Kidney capillary endothelial cell (primary cell): Measurements from ENCODE around the gene PRDM15.

Experiments
- DNase-seq: peaks from one replicate; pipeline ENCODE4 v3.0.0-alpha.2; 2018; ENCODE audit warnings: low spot score

The PRDM15 gene

DNA sequence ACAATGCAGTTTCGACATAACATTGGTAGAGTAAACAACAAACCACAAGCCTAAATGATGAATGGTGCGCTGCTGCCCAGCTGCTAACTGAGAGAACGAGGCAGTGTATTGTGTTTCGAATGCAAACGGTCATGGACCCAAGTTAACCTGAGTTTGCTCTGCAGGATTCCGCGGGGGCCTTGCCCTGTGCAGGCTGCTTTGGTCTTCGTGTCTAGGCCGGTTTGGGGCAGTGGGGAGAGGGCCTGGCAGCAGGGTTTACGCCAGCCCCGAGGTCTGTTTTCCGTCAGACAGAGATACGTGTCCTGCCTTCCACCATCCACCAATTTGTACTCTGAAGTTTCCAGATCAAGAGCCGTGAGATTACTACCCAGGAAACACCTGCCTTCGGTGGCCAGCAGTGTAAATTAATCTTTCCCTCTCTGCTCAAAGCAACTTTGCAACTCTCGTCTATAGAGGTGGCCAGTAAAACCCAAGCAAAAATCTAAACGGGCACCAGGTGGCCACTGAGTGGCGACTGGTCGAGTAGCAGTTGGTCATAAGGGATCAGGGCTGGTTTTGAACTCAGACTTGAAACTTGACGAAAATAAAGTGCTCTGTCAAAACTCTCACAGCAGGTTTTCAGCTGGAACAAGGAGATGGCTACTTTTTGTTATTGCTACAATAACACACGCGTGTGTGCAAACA, 6.3 kb upstream of the PRDM15 start:
- DNase-seq: no peak

DNA sequence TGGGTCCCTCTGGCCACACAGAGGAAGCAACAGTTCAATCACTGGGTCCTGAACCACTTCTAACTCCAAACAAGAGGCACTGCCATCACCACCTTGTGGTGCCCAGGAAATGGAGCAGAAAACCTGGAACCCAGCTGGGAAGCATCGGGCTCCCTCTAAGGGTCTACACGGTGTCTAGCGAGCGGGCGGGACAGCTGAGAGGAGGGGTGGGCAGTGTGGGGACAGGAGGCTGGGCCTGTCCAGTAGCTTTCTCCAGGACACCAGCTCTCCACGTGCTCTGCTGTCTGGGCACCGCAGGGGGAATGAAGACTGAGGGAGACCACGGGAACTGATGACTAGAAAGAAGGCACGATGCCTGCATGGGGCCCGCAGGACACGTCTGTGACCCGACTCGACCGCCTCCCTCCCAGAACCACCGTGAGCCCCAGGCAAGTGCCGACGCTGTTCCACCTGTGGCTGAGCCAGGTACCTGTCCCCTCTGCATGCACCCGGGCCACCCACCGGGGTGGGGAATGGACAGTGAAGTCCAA, 5.4 kb upstream of the PRDM15 start:
- DNase-seq: no peak

DNA sequence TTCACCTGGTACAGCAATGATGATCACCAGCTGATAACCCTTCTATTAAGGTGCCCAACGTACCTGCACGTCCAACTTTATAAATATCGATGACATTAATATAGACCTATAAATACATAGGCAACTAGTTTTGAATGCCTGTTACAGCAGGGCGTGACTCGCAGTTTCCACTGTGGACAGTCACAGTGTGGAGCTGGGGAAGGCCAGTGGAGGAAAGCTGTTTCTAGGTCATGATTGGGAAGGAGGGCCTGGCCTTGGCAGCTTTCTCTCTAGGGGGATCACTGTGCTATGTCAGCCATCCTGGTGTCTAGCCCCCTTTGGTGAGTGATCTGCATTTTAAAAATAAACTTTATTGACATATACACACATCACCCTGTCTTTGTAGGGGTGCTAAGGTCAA, 4.4 kb upstream of the PRDM15 start:
- no peak for DNase-seq

DNA sequence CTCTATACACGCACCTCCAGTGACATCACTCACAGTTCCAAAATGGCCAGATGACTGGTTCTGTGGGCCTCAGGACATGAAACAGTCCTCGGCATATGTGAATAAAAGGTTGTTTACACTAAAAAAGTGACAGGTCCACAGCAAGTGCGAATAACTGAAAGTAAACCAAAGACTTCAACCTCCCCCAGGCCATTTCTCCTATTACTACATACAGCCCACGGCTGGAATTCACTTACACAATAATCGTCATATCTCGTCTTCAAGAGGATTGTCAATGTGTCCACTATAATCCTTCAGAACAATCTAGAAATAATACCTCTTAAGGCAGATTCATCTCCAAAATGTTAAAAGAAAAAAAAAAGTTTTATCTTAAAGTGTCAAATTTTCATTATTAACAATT, 1.9 kb upstream of the PRDM15 start:
- no peak for DNase-seq

DNA sequence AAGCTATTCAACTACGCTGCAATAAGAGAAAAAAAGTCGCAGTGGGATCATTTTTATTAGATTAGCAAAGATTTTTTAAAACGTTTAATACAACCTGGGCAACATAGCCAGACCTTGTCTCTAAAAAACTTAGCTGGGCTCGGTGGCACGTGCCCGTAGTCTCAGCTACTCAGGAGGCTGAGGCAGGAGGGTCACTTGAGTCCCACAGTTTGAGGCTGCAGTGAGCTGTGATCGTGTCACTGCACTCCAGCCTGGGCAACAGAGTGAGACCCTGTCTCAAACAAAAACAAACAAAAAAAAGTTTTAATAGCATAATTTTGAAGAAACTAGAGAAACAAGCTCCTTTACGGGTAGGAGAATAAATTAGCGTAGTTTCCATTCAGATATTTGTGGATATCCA, 1.0 kb upstream of the PRDM15 start:
- DNase-seq: peak; percentile 18

DNA sequence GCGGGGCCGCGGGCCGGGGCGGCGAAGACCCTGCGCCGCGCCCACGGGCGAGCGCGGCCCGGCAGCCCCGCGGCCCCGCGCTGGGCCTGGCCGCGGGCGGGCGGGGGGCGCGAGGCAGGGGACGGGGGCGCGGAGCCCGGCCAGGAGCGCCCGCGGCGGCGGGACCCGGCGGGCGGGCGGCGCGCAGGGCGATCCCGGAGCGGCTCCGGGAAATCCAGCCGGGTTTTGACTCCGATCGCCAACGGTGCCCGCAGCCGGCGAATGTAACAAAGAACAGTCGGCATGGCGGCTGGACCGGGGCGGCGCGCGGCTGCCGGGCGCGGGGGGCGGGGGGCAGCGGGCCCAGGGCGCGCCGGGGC, 334 bp downstream of the PRDM15 start:
- DNase-seq: peak; percentile 64

- peak; percentile 10 for DNase-seq
Observed at GRCh38 chr21:41877901-41878830, 978 bp downstream of the PRDM15 start.

DNA sequence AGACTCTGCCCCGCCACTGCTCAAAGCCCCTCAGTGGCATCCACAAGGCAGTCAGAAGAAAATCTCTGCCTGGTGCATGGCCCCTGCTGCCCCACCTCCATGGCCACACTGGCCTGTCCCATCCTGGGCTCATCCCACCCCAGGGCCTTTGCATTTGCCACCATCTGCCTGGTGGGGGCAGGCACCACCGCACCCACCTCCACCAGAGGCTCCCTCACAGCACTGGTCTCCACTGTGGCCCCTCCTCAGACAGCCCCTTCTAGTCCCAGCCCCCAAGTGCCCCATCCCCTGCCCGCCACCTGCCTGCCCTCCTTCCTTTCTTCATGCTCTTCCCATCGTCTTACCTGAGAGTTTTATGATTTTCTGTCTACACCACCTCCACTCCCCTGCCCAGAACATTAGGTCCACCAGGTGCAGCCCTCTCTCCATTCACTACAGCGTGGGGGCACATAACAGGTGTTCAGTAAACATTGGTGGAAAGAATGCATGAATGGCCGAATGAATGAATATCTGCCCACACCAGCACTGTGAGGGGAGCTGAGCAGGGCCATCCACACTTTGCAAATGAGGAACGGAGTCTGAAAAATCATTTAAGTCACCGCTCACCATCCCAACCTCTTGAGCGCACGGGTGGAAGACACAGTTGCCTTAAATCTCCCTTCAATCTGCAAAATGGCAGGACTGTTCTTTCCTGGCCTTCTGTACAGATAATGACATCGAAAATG, 2.1 kb downstream of the PRDM15 start:
- DNase-seq: no peak

GRCh38 chr21:41876396-41876795, 2.7 kb downstream of the PRDM15 start:
- no peak for DNase-seq

DNA sequence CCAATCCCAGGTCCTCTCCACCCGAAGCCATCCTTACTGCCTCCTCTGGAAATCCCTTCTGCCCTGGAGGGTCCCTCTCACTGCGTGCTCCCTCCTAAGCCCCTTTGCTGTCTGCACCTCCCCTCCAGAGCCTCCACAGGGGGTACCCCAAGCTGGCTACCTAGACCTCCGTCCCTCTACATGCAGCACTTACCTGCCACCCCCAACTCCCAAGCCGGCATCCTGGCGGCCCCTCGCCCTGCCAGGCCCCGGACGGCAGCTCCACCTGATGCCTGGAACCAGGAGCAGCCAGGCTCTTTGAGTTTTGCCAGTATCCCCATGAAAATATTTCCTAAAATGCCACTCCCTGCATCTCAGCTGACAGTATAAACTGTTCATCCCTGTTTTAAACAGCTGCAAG, 4.1 kb downstream of the PRDM15 start:
- DNase-seq: no peak

DNA sequence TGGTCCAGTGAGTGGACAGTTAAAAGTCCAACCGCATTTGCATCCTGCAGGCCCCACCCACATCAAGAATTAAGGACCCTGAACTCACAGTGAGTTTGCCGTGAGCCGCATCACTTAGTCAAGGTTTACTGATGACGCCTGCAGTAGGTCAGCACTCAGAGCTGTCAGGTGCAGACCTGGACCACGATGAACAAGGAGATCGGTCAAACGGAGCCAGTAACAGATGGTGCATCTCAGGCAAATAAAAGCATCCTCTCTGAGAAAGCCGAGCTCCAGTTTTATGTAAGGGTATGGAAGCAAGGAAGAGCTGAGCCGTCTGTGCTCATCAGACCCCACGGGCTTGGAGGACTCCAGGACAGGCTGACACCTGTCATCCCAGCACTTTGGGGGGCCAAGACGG, 4.5 kb downstream of the PRDM15 start:
- no peak for DNase-seq

GRCh38 chr21:41873426-41873825, 5.7 kb downstream of the PRDM15 start:
- DNase-seq: no peak

- DNase-seq: no peak
Observed at GRCh38 chr21:41873005-41873404, 6.1 kb downstream of the PRDM15 start.

DNA sequence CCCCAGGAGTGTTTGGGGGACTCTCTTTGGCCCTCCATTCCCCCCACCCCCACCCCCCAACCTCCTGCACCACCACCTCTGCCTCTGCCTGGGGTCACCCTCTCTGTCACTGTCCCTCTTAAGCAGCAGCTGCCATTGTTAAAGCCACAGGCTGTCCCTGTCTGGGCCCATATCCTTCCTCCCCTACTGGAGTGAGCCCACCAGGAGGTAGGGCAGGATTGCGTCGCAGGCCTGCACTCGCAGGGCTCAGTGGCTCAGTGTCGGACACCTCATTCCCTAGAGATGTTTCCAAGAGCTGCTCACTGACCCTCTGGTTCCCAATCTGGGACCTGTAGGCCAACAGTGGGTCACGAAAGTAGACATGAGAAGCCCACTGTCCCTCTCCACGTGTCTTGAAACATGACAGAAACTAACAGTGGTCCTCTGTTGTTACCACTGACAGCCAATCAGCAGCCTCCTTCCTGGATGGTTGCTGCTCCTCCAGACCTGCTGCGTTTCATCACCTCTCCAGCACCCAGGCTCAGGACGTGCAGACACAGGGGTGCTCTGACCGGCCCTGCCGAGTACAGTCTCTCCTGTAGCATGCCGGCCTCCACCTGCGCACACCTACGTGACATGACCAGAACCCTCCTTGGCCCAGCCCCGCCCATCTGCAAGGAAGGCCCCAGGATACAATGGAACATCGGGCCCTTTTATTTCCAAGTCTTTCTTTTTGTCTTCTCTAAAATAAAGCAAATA, 7.7 kb downstream of the PRDM15 start:
- DNase-seq: no peak

- no peak for DNase-seq
Observed at GRCh38 chr21:41869771-41870170, 9.4 kb downstream of the PRDM15 start.

DNA sequence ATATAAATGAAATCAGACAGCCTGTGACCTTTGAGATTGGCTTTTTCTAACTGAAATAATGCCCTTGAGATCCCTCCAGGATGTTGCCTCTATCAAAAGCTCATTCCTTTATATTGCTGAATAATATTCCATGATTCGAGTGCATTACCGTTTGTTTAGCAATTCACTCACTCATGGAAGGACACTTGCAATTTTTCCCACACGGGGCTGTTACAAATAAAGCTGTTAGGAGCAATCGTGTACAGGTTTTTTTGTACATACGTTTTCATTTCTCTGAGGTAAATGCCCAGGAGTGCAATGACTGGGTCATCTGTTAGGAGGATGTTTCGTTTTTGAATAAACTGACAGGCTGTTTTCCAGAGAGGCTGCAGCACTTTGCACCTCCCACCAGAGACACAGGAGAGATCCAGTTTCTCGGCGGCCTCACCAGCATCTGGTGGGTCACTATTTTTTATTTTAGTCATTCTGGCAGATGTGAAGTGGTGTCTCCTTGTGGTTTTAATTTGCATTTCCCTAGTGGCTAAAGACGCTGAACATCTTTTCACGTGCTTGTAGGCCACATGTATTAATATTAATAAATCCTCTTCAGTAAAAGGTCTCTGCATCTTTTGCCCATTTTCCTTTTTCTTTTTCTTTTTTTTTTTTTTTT, 11.0 kb downstream of the PRDM15 start:
- DNase-seq: no peak

DNA sequence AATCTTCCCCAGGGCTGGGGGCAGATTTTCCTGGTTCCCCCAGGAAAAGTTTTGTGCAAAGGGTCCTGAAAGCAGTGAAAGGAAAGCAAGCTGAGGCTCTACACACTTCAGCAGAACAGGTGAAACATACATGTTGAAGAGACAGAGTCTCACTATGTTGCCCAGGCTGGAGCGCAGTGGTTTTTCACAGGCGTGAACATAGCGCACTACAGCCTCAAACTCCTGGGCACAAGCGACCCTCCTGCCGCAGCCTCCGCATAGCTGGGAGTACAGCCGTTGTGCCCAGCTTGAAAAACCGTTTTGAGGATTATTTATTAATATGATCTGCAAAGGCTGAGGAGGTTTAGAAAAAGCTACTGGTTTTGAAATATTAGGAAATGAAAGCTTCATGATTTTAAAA, 11.8 kb downstream of the PRDM15 start:
- DNase-seq: no peak

DNA sequence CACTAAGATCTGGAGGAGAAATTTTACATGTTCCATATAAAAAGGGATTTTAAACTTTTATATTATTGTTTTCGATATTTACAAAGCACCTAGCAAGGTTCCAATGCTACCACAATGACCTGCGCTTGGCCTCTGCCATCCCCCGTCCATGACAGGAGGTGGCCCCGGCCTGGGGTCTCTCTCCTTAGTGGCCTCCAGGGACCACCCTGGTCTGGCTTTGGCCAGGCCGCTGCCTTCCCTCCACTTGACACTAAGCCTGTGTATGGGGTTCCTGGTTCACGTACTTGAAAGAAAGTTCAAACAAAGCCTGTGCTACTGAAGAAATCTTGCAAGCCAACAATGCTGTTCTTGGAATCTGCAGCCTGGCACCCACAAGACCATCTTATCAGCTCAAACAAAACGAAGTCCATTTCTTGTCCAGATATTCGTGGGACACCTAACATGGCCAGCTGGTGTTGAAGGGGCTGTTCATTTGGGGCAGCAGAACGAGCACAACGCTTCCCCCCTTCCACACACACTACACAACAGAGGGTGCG, 12.8 kb downstream of the PRDM15 start:
- no peak for DNase-seq

DNA sequence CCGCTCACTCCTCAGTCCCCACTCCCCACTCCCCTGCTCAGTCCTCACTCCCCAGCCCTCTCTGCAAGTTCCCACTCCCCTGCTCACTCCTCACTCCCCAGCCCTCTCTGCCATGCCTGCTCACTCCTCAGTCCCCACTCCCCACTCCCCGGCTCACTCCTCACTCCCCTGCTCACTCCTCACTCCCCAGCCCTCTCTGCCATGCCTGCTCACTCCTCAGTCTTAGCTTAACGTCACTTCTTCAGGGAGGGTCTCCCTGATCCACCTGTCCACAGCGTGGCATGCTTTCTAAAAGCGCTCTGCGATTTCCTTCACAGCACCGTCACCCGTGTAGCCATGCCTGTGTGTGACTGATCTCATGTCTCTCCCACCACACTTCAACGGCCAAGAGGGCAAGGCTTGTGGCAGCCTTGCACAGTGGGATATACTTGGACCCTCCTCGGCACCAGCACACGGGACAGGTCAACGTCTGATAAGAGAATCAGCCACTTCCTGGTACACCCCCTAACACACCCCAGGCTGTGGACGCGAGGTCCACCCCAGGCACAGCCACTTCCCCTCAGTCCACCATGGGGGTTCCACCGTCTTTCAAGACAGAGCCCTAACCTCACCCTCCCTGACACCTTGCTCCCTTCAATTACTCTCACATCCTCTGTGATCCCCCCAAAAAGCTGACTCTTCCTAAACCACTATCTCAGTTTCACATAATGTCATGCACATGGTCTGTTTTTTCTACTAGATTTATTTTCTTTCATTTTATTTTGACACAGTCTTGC, 14.0 kb downstream of the PRDM15 start:
- no peak for DNase-seq

DNA sequence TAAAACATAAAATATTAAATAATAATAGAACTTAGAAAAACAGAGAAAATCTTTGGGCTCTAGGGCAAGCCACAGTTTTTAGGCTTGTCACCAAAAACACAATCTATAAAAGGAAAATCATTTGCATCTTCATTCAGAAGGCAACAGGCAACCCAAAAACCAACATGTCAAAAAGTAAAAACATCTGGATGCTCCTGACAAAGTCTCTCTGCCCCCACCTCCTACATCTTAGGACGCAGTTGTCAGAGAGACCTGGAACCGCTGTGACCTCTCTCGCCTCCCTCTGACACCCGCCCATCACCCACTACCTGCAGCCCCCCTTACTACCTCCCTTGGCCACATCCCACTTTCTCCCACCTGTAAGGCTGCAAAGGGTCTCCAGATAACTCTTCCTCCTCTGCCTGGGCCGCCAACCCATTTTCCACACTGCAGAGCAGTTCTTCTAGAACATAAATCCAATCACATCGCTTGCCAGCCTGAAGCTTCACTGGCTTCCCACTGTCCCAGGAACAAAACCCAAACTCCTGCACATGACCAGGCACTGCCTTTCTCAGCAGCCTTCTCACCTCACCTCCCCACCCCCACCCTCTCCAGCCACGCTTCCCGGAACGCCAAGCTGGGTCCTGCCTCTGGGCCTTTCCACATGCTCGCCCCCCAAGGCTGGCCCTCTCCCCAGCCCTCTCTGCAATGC, 14.7 kb downstream of the PRDM15 start:
- no peak for DNase-seq
